Measurements from ENCODE around the gene NCAPD2.
"Not testable (repeated sequence)": the region's sequence is repeated elsewhere in the genome, so short reads cannot be mapped to it uniquely, and the experiment has no call there.

NCAPD2 gene

GRCh38 chr12:6534695-6534944 lies 40.7 kb downstream of the NCAPD2 start:
- no peaks in the 10 kb centered on the region for H3K27me3 ChIP-seq
- H3K27ac ChIP-seq: peak overlapping the region; percentile 75 to 100 (median 99)
- H3K36me3 ChIP-seq: peaks cover 57 to 74% (median 65%) of the 10 kb centered on the region in 11 experiments
- TF ChIP-seq Cebpa-rat (IDR thresholded peaks at IDR 0.05): no peak
- H4K20me1 ChIP-seq: peaks cover 51 to 69% (median 52%) of the 10 kb centered on the region in 11 experiments
- peaks cover 53 to 69% (median 64%) of the 10 kb centered on the region in 10 experiments for H3K4me1 ChIP-seq
- H3K9me3 ChIP-seq (replicated peaks in 1 of 11): no peaks in the 10 kb centered on the region
- H3K9ac ChIP-seq: peak overlapping the region; percentile 92 to 100 (median 99)
- peak overlapping the region; percentile 93 to 100 (median 96) for H3K4me3 ChIP-seq
- peak overlapping the region; percentile 95 to 100 (median 99); a peak in 16 of 22 replicates for H3K4me2 ChIP-seq

- peak overlapping the region; percentile 93 to 100 (median 96) for H3K4me3 ChIP-seq
- TF ChIP-seq Cebpa-rat (IDR thresholded peaks at IDR 0.05): peak in 9 of 11 experiments; percentile 51 to 92 (median 78); a peak in 16 of 22 replicates
- peak overlapping the region; percentile 92 to 100 (median 99) for H3K9ac ChIP-seq
- no peaks in the 10 kb centered on the region for H3K27me3 ChIP-seq
- H3K4me1 ChIP-seq: peaks cover 58 to 74% (median 69%) of the 10 kb centered on the region in 10 experiments
- peaks cover 57 to 73% (median 61%) of the 10 kb centered on the region in 11 experiments for H3K36me3 ChIP-seq
- H3K9me3 ChIP-seq (replicated peaks in 1 of 11): no peaks in the 10 kb centered on the region
- peaks cover 56 to 74% (median 57%) of the 10 kb centered on the region in 11 experiments for H4K20me1 ChIP-seq
- peak overlapping the region; percentile 75 to 100 (median 99) for H3K27ac ChIP-seq
- H3K4me2 ChIP-seq: peak overlapping the region; percentile 95 to 100 (median 99)
Measured at GRCh38 chr12:6534945-6535696, 41.2 kb downstream of the NCAPD2 start.

GRCh38 chr12:6535697-6535946 lies 41.7 kb downstream of the NCAPD2 start:
- peak overlapping the region; percentile 95 to 100 (median 99) for H3K4me2 ChIP-seq
- H3K9me3 ChIP-seq (replicated peaks in 1 of 11): no peaks in the 10 kb centered on the region
- H3K27ac ChIP-seq: peak overlapping the region; percentile 44 to 100 (median 99); a peak in 21 of 22 replicates
- peaks cover 63 to 78% (median 72%) of the 10 kb centered on the region in 10 experiments for H3K4me1 ChIP-seq
- peak overlapping the region; percentile 92 to 100 (median 99) for H3K9ac ChIP-seq
- H4K20me1 ChIP-seq: peaks cover 58 to 76% (median 61%) of the 10 kb centered on the region in 11 experiments
- peaks cover 53 to 68% (median 56%) of the 10 kb centered on the region in 11 experiments for H3K36me3 ChIP-seq
- no peak for TF ChIP-seq Cebpa-rat (IDR thresholded peaks at IDR 0.05)
- H3K4me3 ChIP-seq: peak overlapping the region; percentile 93 to 100 (median 96)
- H3K27me3 ChIP-seq: no peaks in the 10 kb centered on the region

GRCh38 chr12:6535960-6536847 lies 42.3 kb downstream of the NCAPD2 start:
- peaks cover 65 to 78% (median 73%) of the 10 kb centered on the region in 10 experiments for H3K4me1 ChIP-seq
- peak overlapping the region; percentile 92 to 100 (median 99) for H3K9ac ChIP-seq
- H4K20me1 ChIP-seq: peaks cover 58 to 70% (median 63%) of the 10 kb centered on the region in 11 experiments
- H3K4me2 ChIP-seq: peak overlapping the region; percentile 95 to 100 (median 99)
- H3K4me3 ChIP-seq: peak overlapping the region; percentile 93 to 100 (median 96)
- no peak for TF ChIP-seq Cebpa-rat (IDR thresholded peaks at IDR 0.05)
- no peaks in the 10 kb centered on the region for H3K27me3 ChIP-seq
- H3K27ac ChIP-seq: peak overlapping the region in 10 of 11 experiments; percentile 90 to 100 (median 99); a peak in 20 of 22 replicates
- peaks cover 48 to 64% (median 51%) of the 10 kb centered on the region in 11 experiments for H3K36me3 ChIP-seq
- H3K9me3 ChIP-seq (replicated peaks in 1 of 11): no peaks in the 10 kb centered on the region

GRCh38 chr12:6536894-6537579 lies 43.1 kb downstream of the NCAPD2 start:
- H3K4me2 ChIP-seq: peak overlapping the region; percentile 95 to 100 (median 99)
- H3K27ac ChIP-seq: peak overlapping the region in 9 of 11 experiments; percentile 95 to 100 (median 99); a peak in 18 of 22 replicates
- peak overlapping the region; percentile 92 to 100 (median 99); a peak in 19 of 22 replicates for H3K9ac ChIP-seq
- H3K9me3 ChIP-seq (replicated peaks in 1 of 11): no peaks in the 10 kb centered on the region
- H3K4me1 ChIP-seq: peaks cover 65 to 78% (median 73%) of the 10 kb centered on the region in 10 experiments
- peaks cover 58 to 70% (median 63%) of the 10 kb centered on the region in 11 experiments for H4K20me1 ChIP-seq
- H3K4me3 ChIP-seq: peak overlapping the region; percentile 93 to 100 (median 96)
- peaks cover 48 to 64% (median 53%) of the 10 kb centered on the region in 11 experiments for H3K36me3 ChIP-seq
- no peaks in the 10 kb centered on the region for H3K27me3 ChIP-seq
- no peak for TF ChIP-seq Cebpa-rat (IDR thresholded peaks at IDR 0.05)

GRCh38 chr12:6537580-6538419 lies 43.9 kb downstream of the NCAPD2 start:
- H3K36me3 ChIP-seq: peaks cover 52 to 68% (median 56%) of the 10 kb centered on the region in 11 experiments
- not testable (repeated sequence) for H3K27me3 ChIP-seq; H3K9me3 ChIP-seq (replicated peaks in 1 of 11)
- peaks cover 58 to 70% (median 62%) of the 10 kb centered on the region in 11 experiments for H4K20me1 ChIP-seq
- H3K9ac ChIP-seq: peak overlapping the region in 10 of 11 experiments; percentile 93 to 100 (median 99); a peak in 20 of 22 replicates
- H3K27ac ChIP-seq: peak overlapping the region in 10 of 11 experiments; percentile 18 to 100 (median 99); a peak in 19 of 22 replicates
- peaks cover 67 to 78% (median 73%) of the 10 kb centered on the region in 10 experiments for H3K4me1 ChIP-seq
- peak overlapping the region; percentile 95 to 100 (median 99) for H3K4me2 ChIP-seq
- peak overlapping the region; percentile 93 to 100 (median 96); a peak in 18 of 20 replicates for H3K4me3 ChIP-seq

- Histone ChIP-seq H3K4me2 (peak overlapping the region; percentile 37 to 100 (median 98)), H4K20me1 (peaks cover 58 to 73% (median 62%) of the 10 kb centered on the region in 11 experiments)
Measured at GRCh38 chr12:6538420-6539313, 44.8 kb downstream of the NCAPD2 start.

More at GRCh38 chr12:6538420-6539313, 44.8 kb downstream of the NCAPD2 start:
- Histone ChIP-seq H3K36me3 (peaks cover 56 to 75% (median 62%) of the 10 kb centered on the region in 11 experiments), H3K27me3 (no peaks in the 10 kb centered on the region), H3K27ac (peak overlapping the region in 10 of 11 experiments; percentile 3 to 100 (median 99); a peak in 19 of 22 replicates), H3K9me3 (replicated peaks in 1 of 11) (no peaks in the 10 kb centered on the region), H3K4me1 (peaks cover 70 to 76% (median 74%) of the 10 kb centered on the region in 10 experiments), H3K9ac (peak overlapping the region in 10 of 11 experiments; percentile 8 to 100 (median 98); a peak in 19 of 22 replicates), H3K4me3 (peak overlapping the region in 4 of 10 experiments; percentile 7 to 100 (median 24); a peak in 3 of 20 replicates)
- no peak for TF ChIP-seq Cebpa-rat (IDR thresholded peaks at IDR 0.05)
